ENCODE data around the gene SLC51A.

GRCh38 chr3:196203846-196204245, 12.5 kb upstream of the SLC51A start:
- no peak for TF ChIP-seq ZFX (IDR thresholded peaks at IDR 0.05; ENCODE audit: borderline replicate concordance)
- TF ChIP-seq, protein P1, sequence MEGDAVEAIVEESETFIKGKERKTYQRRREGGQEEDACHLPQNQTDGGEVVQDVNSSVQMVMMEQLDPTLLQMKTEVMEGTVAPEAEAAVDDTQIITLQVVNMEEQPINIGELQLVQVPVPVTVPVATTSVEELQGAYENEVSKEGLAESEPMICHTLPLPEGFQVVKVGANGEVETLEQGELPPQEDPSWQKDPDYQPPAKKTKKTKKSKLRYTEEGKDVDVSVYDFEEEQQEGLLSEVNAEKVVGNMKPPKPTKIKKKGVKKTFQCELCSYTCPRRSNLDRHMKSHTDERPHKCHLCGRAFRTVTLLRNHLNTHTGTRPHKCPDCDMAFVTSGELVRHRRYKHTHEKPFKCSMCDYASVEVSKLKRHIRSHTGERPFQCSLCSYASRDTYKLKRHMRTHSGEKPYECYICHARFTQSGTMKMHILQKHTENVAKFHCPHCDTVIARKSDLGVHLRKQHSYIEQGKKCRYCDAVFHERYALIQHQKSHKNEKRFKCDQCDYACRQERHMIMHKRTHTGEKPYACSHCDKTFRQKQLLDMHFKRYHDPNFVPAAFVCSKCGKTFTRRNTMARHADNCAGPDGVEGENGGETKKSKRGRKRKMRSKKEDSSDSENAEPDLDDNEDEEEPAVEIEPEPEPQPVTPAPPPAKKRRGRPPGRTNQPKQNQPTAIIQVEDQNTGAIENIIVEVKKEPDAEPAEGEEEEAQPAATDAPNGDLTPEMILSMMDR (IDR thresholded peaks at IDR 0.05), result no peak
